ENCODE measurements around the gene KCNJ1.

GRCh38 chr11:128810784-128811514, 56.1 kb downstream of the KCNJ1 start:
- TF ChIP-seq CTCF (IDR thresholded peaks at IDR 0.05; ENCODE audit: low read depth, low read length) = no peak
- no peak for TF ChIP-seq EZH2phosphoT487 (IDR thresholded peaks at IDR 0.05; ENCODE audit: low read depth)
